ENCODE results near the gene PCNX3. TPM values are rescaled to one million over a fixed set of nuclear protein-coding genes. Genes with fewer than 3 reads are reported as not detected.
A peak's percentile ranks its signal among the peaks of the same experiment; 100 is the strongest.

PCNX3 gene
- total RNA-seq, 4 donors from 2014 or later, result 24.0 to 40.0 (median 30.9) TPM

DNA sequence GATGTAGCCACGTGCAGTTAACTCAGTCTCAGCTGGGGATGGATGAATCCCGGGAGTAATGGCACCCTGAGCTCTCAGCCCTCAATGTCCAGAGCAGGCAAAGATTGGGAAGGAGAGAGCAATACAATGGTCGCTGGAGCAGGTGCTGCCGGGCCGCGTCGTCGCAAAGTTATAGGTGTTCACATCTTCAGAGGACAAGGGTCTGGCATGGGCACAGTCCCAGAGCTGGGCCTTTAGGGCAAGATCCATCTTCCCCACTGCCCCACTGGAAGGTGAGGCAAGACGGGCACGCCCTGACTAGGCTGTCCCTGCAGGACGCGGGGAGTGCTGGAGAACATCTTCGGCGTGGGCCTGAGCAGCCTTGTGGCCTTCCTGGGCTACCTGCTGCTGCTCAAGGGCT lies 7.6 kb downstream of the PCNX3 start:
- Histone ChIP-seq H3K4me3 (no peak overlapping the region), H3K4me1 (peaks cover 0 to 14% (median 0%) of the 10 kb centered on the region in 3 donors), H3K27me3 (no peaks in the 10 kb centered on the region), H3K36me3 (peaks cover 55 to 99% (median 64%) of the 10 kb centered on the region in 3 donors), H3K27ac (no peak overlapping the region), H3K9me3 (no peaks in the 10 kb centered on the region)
- intact Hi-C loops (cut with DNase I), result no loop called here
- 90 to 95% methylated on average over 7 to 14 of the region's 14 CpGs for WGBS, 2 donors
- no peak for TF ChIP-seq POLR2A (IDR thresholded peaks at IDR 0.05)
- TF ChIP-seq, protein P1, sequence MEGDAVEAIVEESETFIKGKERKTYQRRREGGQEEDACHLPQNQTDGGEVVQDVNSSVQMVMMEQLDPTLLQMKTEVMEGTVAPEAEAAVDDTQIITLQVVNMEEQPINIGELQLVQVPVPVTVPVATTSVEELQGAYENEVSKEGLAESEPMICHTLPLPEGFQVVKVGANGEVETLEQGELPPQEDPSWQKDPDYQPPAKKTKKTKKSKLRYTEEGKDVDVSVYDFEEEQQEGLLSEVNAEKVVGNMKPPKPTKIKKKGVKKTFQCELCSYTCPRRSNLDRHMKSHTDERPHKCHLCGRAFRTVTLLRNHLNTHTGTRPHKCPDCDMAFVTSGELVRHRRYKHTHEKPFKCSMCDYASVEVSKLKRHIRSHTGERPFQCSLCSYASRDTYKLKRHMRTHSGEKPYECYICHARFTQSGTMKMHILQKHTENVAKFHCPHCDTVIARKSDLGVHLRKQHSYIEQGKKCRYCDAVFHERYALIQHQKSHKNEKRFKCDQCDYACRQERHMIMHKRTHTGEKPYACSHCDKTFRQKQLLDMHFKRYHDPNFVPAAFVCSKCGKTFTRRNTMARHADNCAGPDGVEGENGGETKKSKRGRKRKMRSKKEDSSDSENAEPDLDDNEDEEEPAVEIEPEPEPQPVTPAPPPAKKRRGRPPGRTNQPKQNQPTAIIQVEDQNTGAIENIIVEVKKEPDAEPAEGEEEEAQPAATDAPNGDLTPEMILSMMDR (IDR thresholded peaks at IDR 0.05), result no peak
- no peak for DNase-seq

DNA sequence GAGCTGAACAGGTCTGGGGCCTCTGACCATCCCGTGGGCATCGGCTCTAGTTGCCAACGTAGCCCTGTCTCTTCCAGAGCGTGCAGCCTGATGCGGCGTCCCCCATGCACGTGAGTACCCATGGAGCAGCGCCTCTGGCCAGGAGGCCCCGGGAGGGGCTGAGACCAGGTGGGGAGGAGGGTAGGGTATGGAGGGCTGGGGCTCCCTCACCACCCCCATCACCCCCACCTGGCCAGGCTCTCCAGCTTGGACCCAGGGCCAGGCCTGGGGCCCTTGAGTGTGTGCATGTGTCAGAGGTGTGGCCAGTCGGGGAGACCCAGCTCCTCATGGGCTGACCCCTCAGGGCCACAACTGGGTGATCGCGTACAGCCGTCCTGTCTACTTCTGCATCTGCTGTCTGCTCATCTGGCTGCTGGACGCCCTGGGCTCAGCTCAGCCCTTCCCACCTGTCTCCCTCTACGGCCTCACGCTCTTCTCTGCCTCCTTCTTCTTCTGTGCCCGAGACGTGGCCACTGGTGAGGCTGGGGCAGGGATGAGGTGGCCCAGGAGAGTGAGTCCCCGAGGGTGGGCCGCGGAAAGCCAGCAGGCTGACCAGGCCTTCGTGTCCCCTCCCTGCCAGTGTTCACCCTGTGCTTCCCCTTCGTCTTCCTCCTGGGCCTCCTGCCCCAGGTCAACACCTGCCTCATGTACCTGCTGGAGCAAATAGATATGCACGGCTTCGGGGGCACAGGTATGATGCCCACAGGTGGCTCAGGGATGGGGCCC lies 8.5 kb downstream of the PCNX3 start:
- peaks cover 0 to 7% (median 0%) of the 10 kb centered on the region in 3 donors for H3K4me1 ChIP-seq
- 94% methylated on average over 8 to 13 of the region's 25 CpGs for WGBS, 2 donors
- H3K9me3 ChIP-seq, result no peaks in the 10 kb centered on the region
- no peak for DNase-seq
- TF ChIP-seq, protein P1 (IDR thresholded peaks at IDR 0.05), result no peak
- no peak for TF ChIP-seq POLR2A (IDR thresholded peaks at IDR 0.05)
- no peak overlapping the region for H3K4me3 ChIP-seq
- intact Hi-C loops (cut with DNase I), result no loop called here
- peaks cover 54 to 99% (median 61%) of the 10 kb centered on the region in 3 donors for H3K36me3 ChIP-seq
- H3K27me3 ChIP-seq, result no peaks in the 10 kb centered on the region
- no peak overlapping the region for H3K27ac ChIP-seq

DNA sequence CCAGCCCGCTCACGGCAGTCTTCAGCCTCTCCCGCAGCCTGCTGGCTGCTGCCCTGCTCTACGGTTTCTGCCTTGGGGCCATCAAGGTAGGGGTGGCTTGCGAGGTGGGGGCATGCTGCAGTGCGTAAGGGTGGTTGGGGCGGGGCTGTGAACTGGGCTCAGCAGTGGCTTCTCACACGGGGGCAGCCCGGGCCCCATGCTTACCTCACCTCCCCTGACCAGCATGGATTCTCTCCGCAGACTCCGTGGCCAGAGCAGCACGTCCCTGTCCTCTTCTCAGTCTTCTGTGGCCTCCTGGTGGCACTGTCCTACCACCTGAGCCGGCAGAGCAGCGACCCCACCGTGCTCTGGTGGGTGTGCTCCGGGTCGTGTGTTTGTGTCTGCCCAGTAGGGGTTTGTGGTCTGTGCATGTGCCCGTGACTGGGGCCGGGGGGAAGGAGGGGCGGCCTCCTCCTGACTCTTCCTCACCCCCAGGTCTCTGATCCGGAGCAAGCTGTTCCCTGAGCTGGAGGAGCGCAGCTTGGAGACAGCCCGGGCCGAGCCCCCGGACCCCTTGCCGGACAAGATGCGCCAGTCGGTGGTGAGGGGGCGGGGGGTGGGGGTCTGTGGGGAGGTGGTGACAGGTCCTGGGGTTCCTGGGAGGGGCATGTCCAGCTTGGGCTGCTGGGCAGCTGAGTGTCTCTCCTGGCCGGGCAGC lies 9.5 kb downstream of the PCNX3 start:
- Histone ChIP-seq H3K27me3 (no peaks in the 10 kb centered on the region), H3K36me3 (peaks cover 53 to 99% (median 61%) of the 10 kb centered on the region in 3 donors), H3K27ac (no peak overlapping the region), H3K9me3 (no peaks in the 10 kb centered on the region), H3K4me3 (no peak overlapping the region), H3K4me1 (peaks cover 0 to 7% (median 0%) of the 10 kb centered on the region in 3 donors)
- DNase-seq, result no peak
- TF ChIP-seq, protein P1 (IDR thresholded peaks at IDR 0.05), result no peak
- no peak for TF ChIP-seq POLR2A (IDR thresholded peaks at IDR 0.05)
- intact Hi-C loops (cut with DNase I), result no loop called here
- WGBS, 2 donors, result 79 to 87% methylated on average over 4 to 5 of the region's 30 CpGs

DNA sequence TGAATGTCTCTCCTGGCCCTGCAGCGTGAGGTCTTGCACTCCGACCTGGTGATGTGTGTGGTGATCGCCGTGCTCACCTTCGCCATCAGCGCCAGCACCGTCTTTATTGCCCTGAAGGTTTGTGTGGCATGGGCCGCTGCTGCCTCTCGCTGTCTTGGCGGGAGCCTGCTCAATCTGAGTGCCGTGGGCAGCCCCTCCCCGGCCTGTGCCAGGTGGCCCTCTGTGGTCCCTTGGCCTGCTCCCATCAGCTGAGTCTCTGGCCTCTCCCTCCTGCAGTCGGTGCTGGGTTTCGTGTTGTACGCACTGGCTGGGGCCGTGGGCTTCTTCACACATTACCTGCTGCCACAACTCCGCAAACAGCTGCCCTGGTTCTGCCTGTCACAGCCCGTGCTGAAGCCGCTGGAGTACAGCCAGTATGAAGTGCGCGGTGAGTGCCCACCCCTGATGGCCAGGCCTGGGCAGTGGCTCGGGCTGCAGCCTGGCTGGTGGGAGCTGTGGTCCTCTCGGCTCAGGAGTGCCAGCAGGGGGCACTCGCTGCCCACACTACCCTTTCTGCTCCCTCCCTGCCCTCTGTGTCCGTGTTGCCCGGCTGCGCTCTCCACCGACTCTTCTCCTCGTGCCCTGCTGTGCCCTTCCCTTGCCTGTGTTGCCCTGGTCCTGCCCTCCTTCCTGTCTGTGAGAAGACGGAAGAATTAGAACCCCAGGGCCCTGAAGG lies 10.2 kb downstream of the PCNX3 start:
- WGBS, 2 donors, result 65 to 67% methylated on average over 11 to 19 of the region's 30 CpGs
- H3K4me1 ChIP-seq, result peaks cover 0 to 7% (median 0%) of the 10 kb centered on the region in 3 donors
- DNase-seq, result no peak
- H3K36me3 ChIP-seq, result peaks cover 58 to 99% (median 61%) of the 10 kb centered on the region in 3 donors
- intact Hi-C loops (cut with DNase I), result no loop called here
- TF ChIP-seq, protein P1 (IDR thresholded peaks at IDR 0.05), result peak; percentile 49 to 63 (median 58)
- TF ChIP-seq POLR2A (IDR thresholded peaks at IDR 0.05), result no peak
- no peak overlapping the region for H3K4me3 ChIP-seq
- no peaks in the 10 kb centered on the region for H3K27me3 ChIP-seq
- H3K9me3 ChIP-seq, result no peaks in the 10 kb centered on the region
- H3K27ac ChIP-seq, result no peak overlapping the region
